MM.1S (cell line): ENCODE measurements around the gene KXD1.
"Not testable (repeated sequence)": the region's sequence is repeated elsewhere in the genome, so short reads cannot be mapped to it uniquely, and the experiment has no call there.

Experiments
- DNase-seq: peaks from one replicate; pipeline ENCODE4 v3.0.0-alpha.2; 2015
- H2AFZ ChIP-seq: fragments of 300-600 bp; sonication (generic); 2 replicates; pipeline ENCODE4 v1.6.0; 2016; ENCODE audit warnings: antibody characterized with exemption, low read length
- H3F3A ChIP-seq: fragments of 300-600 bp; sonication (generic); 2 replicates; pipeline ENCODE4 v1.6.1; 2016; ENCODE audit warnings: mild to moderate bottlenecking, antibody characterized with exemption, low read length, moderate library complexity, mixed read lengths; ENCODE audit not compliant: insufficient read depth
- H3K27ac ChIP-seq: fragments of 300-600 bp; sonication (generic); 2 replicates; pipeline ENCODE4 v1.5.1; 2016; ENCODE audit warnings: mild to moderate bottlenecking, low read length
- H3K27me3 ChIP-seq: fragments of 300-600 bp; sonication (generic); replicated peaks from 2 replicates; pipeline ENCODE4 v1.6.0; 2016; ENCODE audit warnings: low read length; ENCODE audit not compliant: insufficient read depth
- H3K36me3 ChIP-seq: fragments of 300-600 bp; sonication (generic); replicated peaks from 2 replicates; pipeline ENCODE4 v1.6.1; 2016; ENCODE audit warnings: mild to moderate bottlenecking, low read length, mixed read lengths; ENCODE audit not compliant: insufficient read depth
- H3K4me1 ChIP-seq: fragments of 300-600 bp; sonication (generic); 2 replicates; pipeline ENCODE4 v1.6.1; 2016; ENCODE audit warnings: low read length, mixed read lengths
- H3K4me2 ChIP-seq: fragments of 300-600 bp; sonication (generic); 2 replicates; pipeline ENCODE4 v1.6.0; 2016; ENCODE audit warnings: low read depth, low read length
- H3K4me3 ChIP-seq: fragments of 300-600 bp; sonication (generic); 2 replicates; pipeline ENCODE4 v1.5.1; 2016; ENCODE audit warnings: low read length, mixed read lengths
- H3K79me2 ChIP-seq: fragments of 300-600 bp; sonication (generic); 2 replicates; pipeline ENCODE4 v1.6.1; 2016; ENCODE audit warnings: mixed run types, low read length, mixed read lengths
- H3K9ac ChIP-seq: fragments of 300-600 bp; sonication (generic); 2 replicates; pipeline ENCODE4 v1.6.1; 2016; ENCODE audit warnings: low read length, mixed read lengths
- H3K9me2 ChIP-seq: fragments of 300-600 bp; sonication (generic); replicated peaks from 2 replicates; pipeline ENCODE4 v1.6.1; 2016; ENCODE audit warnings: mild to moderate bottlenecking, low read length, mixed read lengths; ENCODE audit not compliant: insufficient read depth
- H3K9me3 ChIP-seq: fragments of 300-600 bp; sonication (generic); replicated peaks from 2 replicates; pipeline ENCODE4 v1.6.1; 2016; ENCODE audit warnings: mild to moderate bottlenecking, low read length, mixed read lengths; ENCODE audit not compliant: insufficient read depth
- H4K20me1 ChIP-seq: fragments of 300-600 bp; sonication (generic); 2 replicates; pipeline ENCODE4 v1.6.1; 2016; ENCODE audit warnings: mild to moderate bottlenecking, low read length, moderate library complexity, mixed read lengths; ENCODE audit not compliant: insufficient read depth
- CTCF ChIP-seq: fragments of 300-600 bp; sonication (generic); IDR thresholded peaks from 2 replicates; pipeline ENCODE4 v1.5.1; 2016; ENCODE audit warnings: antibody characterized with exemption, low read length, mixed read lengths
- EZH2 ChIP-seq: fragments of 300-600 bp; sonication (generic); optimal IDR thresholded peaks from 2 replicates; pipeline ENCODE3; 2017; ENCODE audit warnings: low read depth, mild to moderate bottlenecking, antibody characterized with exemption, low read length, mixed read lengths
- EZH2phosphoT487 ChIP-seq: fragments of 300-600 bp; sonication (generic); IDR thresholded peaks from 2 replicates; pipeline ENCODE4 v1.6.1; 2018; ENCODE audit warnings: antibody characterized with exemption, low read length

The KXD1 gene

GRCh38 chr19:18590273-18591272 is 32.9 kb downstream of the KXD1 start:
- peaks cover 20% of the 10 kb centered on the region for H3F3A ChIP-seq
- no peak overlapping the region for H3K9ac ChIP-seq
- H3K4me2 ChIP-seq: no peak overlapping the region
- no peaks in the 10 kb centered on the region for H3K9me2 ChIP-seq
- peaks cover 6% of the 10 kb centered on the region; the same call in 1 of the 2 replicates for H3K27me3 ChIP-seq
- TF ChIP-seq CTCF (no peak), EZH2 (no peak), EZH2phosphoT487 (no peak)
- no peak overlapping the region for H2AFZ ChIP-seq
- H4K20me1 ChIP-seq: no peaks in the 10 kb centered on the region
- 0 out of 2 replicates have a peak, but pooled peaks cover 7% of the 10 kb centered on the region for H3K36me3 ChIP-seq
- DNase-seq: no peak
- H3K4me1 ChIP-seq: peaks cover 10% of the 10 kb centered on the region
- no peak overlapping the region for H3K27ac ChIP-seq
- H3K4me3 ChIP-seq: no peak overlapping the region
- no peaks in the 10 kb centered on the region for H3K9me3 ChIP-seq
- peaks cover 16% of the 10 kb centered on the region for H3K79me2 ChIP-seq

GRCh38 chr19:18591735-18592385 is 34.2 kb downstream of the KXD1 start:
- Histone ChIP-seq H3K9me2 (no peaks in the 10 kb centered on the region), H3K4me1 (peaks cover 10% of the 10 kb centered on the region), H3F3A (peaks cover 20% of the 10 kb centered on the region), H4K20me1 (no peaks in the 10 kb centered on the region), H3K4me2 (no peak overlapping the region), H3K27ac (no peak overlapping the region), H3K79me2 (peaks cover 16% of the 10 kb centered on the region), H3K36me3 (0 out of 2 replicates have a peak, but pooled peaks cover 7% of the 10 kb centered on the region), H3K27me3 (peaks cover 6% of the 10 kb centered on the region; the same call in 1 of the 2 replicates), H2AFZ (no peak overlapping the region), H3K9ac (no peak overlapping the region), H3K9me3 (no peaks in the 10 kb centered on the region), H3K4me3 (no peak overlapping the region)
- no peak for TF ChIP-seq EZH2
- TF ChIP-seq CTCF: no peak
- TF ChIP-seq EZH2phosphoT487: no peak
- DNase-seq: no peak

- Histone ChIP-seq H3K4me1 (peaks cover 10% of the 10 kb centered on the region), H3F3A (peaks cover 20% of the 10 kb centered on the region), H3K79me2 (peaks cover 16% of the 10 kb centered on the region)
- not testable (repeated sequence) for H3K4me3 ChIP-seq, H3K4me2 ChIP-seq, H3K9ac ChIP-seq, H3K27ac ChIP-seq, H3K36me3 ChIP-seq, H2AFZ ChIP-seq, H3K27me3 ChIP-seq, H4K20me1 ChIP-seq, H3K9me3 ChIP-seq, DNase-seq, H3K9me2 ChIP-seq
These were observed 35.1 kb downstream of the KXD1 start for GRCh38 chr19:18592732-18593131.
